K562 treated with DMSO at 1 percent for 48 hours (cell line): ENCODE results near the gene FBLL1. TPM values are rescaled to one million over a fixed set of nuclear protein-coding genes. Genes with fewer than 3 reads are reported as not detected.

Source experiments
- total RNA-seq: library from RNA; unstranded; fragments of 300-600 nt; gene quantifications from 2 replicates; pipeline ENCODE4 v1.2.3, GENCODE V29; 2022; ENCODE audit warnings: low replicate concordance; ENCODE audit errors: extremely low read depth

FBLL1 gene
- total RNA-seq, result not detected in 2 replicates

DNA sequence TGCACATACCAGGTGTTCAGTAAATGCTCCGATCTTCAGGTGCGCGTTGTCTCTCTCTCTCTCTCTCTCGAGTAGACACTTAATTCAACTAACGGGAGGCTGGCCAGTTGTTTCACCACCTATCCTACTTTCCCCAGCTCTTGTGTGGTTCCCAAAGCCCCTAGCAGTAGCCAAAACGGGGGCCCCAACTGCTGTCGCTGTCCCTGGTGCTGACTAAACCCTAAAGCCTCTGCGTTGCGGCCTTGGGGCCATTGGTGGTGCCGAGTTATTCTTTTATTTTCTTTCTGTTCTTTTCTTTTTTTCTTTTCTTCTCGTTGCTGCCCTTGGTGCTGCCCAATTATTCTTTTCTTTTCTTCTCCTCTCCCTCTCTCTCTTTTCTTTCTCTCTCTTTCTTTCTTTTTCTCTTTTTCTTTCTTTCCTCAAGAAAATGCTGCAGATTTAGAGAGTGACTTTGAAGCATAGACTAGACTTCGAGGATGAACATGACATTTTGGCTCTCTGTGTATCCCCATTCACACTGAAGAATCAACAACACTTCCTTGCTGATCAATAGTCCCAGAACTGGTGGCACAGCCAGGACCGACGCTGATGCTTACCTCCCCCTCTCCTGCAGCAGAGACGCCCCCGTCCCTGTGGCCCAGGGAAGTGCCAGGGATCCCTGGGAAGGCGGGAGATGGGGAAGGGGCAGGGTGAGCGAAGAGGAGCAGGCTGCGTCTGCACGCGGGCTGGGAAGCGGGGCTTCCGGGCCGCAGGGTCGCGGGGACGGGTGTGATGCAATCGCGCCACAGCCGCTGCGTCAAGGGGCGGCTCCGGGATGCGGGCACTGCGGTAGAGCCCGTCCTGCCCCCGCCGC lies at the start of gene FBLL1:
Gene FBLL1, plus strand, starts transcription at position 785 of the 853 bp plus-strand sequence. CDS start 200 bp downstream, outside the sequence.

DNA sequence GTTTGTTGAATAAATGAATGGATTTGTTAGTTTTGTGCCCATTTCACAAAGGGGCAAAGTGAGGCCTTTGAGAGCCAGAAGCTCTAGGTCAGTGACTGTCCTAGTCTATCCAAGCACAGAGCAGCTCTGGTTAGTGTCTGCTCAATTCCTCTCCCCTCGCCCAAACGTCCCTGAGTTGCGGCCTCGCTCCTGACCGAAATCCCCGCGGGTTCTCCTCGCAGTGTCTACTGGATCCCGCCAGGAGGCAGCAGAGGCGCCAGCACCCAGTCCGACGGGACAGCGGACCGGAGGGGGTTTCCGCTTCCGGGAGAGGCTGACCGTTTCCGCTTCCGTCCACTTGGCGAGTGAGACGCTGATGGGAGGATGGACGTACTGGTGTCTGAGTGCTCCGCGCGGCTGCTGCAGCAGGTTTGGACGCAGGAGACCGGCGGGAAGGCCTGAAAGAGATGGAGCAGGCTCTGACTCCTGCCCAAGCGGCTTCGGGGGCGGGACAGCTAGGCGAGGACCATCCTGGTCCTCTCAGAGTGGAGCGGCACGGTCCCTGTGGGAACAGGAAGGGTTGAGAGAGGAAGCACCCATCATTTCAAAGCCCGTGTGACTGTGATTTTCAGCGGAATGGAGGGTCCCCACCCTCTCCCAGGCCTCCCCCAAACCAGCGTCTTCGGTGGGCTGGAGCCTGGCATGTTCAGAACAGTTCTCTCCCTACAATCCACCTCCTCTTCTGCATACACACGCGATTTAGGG lies 42.8 kb upstream of the FBLL1 start, which contains the start of gene RARS1:
Gene RARS1, plus strand, starts transcription at position 336 of the 744 bp plus-strand sequence. Its CDS starts 28 bp downstream, at position 364.

DNA sequence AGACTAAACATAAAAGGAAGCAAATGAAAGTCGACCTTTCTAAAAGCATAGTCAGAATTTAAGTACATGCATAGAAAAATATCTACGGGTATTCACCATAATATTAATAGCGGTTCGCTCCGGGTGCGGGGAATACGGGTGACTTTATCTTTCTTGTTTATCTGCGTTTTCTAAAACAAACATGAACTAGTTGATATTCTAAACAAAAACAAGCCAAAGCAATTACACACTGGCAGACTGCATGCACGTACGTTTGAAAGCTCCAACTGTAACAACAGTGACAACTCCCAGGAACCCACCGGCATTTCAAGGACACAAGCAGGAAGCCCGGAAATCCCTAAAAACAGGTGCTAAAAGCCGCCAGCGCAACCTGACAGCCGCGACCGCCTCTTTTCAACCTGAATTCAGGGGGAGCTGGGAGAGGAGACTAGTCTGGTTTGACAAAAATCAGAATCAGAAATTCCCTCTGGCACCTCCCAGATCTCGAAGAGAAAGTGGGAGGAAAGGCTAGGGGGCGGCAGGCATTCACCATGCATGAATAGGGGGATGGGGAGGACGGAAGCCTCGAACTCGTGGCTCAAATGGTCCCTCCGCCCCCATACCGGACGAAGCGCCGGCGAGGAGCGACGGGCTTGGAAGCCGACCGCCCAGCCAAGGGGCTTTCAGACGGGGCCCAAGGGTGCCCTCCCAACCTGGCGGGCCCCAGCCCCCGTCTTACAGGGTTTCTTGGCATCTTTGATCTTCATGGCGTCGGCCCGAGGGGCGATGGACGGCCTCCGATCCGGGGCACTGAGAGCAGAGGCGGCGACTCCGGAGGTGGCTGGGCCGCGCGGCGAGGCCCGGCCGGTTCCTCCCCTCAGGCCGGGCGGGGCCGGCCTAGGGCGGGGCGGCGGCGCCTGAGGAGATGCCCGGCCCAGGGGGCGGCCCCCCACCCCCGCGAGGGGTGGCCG lies 49.7 kb downstream of the FBLL1 start, which contains the start of gene PANK3:
Gene PANK3, minus strand, starts transcription at position 831 of the 950 bp plus-strand sequence. Its CDS starts 85 bp downstream, at position 746.

Other genes starting within 250 kb of the FBLL1 start
- not detected in 2 replicates for gene WWC1, start 237.7 kb upstream of the FBLL1 start, total RNA-seq
- not detected in 2 replicates for gene RARS1, start 42.8 kb upstream of the FBLL1 start, total RNA-seq
- not detected in 2 replicates for gene PANK3, start 50.1 kb downstream of the FBLL1 start, total RNA-seq